Right atrium auricular region (tissue), 2 donors: ENCODE measurements around the gene PRPF39. TPM values are rescaled to one million over a fixed set of nuclear protein-coding genes. Genes with fewer than 3 reads are reported as not detected.
"Not testable (repeated sequence)": the region's sequence is repeated elsewhere in the genome, so short reads cannot be mapped to it uniquely, and the experiment has no call there.

ENCODE experiments used
- DNase-seq: peaks from one replicate; pipeline ENCODE4 v3.0.0-alpha.2; 2019; ENCODE audit warnings: low spot score
- H3K27ac ChIP-seq, 2 donors: fragments of 200-600 bp; sonication (generic); 1 replicate in 1 of 2; 2 replicates in 1 of 2; pipeline ENCODE4 v1.5.1; 2016 to 2019
- H3K27me3 ChIP-seq, 2 donors: fragments of 200-600 bp; sonication (generic); one replicate each; pipeline versions ENCODE4 v1.5.1 to v1.6.0; 2017 to 2019
- H3K36me3 ChIP-seq: fragments of 200-600 bp; sonication (generic); one replicate; pipeline ENCODE4 v1.5.1; 2016
- H3K4me1 ChIP-seq, 2 donors: fragments of 200-600 bp; sonication (generic); one replicate each; pipeline versions ENCODE4 v1.5.1 to v1.6.0; 2017 to 2019
- H3K4me3 ChIP-seq, 2 donors: fragments of 200-600 bp; sonication (generic); 1 replicate in 1 of 2; 2 replicates in 1 of 2; pipeline ENCODE4 v1.5.1; 2017 to 2019; ENCODE audit warnings: mild to moderate bottlenecking in 1 of 2, moderate library complexity in 1 of 2
- H3K9me3 ChIP-seq, 2 donors: fragments of 200-600 bp; sonication (generic); one replicate each; pipeline ENCODE4 v1.5.1; 2019
- total RNA-seq, 2 donors: library from RNA; depleted of rRNA; stranded (reverse); fragments of >200 nt; gene quantifications; one replicate each; pipeline ENCODE4 v1.1.0, GENCODE V29; 2016
- TF ChIP-seq, protein P1 (sequence below), 2 donors: fragments of 200-600 bp; sonication (generic); IDR thresholded peaks; one replicate each; pipeline ENCODE4 v1.5.1; 2019; ENCODE audit warnings: antibody characterized with exemption in 2 of 2

Gene PRPF39
- total RNA-seq, 2 donors from 2014 or later = 7.8 to 8.0 TPM

- TF ChIP-seq, protein P1, sequence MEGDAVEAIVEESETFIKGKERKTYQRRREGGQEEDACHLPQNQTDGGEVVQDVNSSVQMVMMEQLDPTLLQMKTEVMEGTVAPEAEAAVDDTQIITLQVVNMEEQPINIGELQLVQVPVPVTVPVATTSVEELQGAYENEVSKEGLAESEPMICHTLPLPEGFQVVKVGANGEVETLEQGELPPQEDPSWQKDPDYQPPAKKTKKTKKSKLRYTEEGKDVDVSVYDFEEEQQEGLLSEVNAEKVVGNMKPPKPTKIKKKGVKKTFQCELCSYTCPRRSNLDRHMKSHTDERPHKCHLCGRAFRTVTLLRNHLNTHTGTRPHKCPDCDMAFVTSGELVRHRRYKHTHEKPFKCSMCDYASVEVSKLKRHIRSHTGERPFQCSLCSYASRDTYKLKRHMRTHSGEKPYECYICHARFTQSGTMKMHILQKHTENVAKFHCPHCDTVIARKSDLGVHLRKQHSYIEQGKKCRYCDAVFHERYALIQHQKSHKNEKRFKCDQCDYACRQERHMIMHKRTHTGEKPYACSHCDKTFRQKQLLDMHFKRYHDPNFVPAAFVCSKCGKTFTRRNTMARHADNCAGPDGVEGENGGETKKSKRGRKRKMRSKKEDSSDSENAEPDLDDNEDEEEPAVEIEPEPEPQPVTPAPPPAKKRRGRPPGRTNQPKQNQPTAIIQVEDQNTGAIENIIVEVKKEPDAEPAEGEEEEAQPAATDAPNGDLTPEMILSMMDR (IDR thresholded peaks at IDR 0.05) = peak in 1 of 2 donors; percentile 29
- H3K36me3 ChIP-seq = no peaks in the 10 kb centered on the region
- H3K4me3 ChIP-seq = peak within 1 kb of the TSS; percentile 67 to 70
- peak; percentile 98 for DNase-seq
- H3K9me3 ChIP-seq = no peaks in the 10 kb centered on the region
- peaks cover 0 to 34% of the 10 kb centered on the region in 2 donors for H3K4me1 ChIP-seq
- H3K27me3 ChIP-seq = no peaks in the 10 kb centered on the region
- peak within 1 kb of the TSS; percentile 84 to 86 for H3K27ac ChIP-seq
These were observed 50.4 kb downstream of the PRPF39 start, which contains the start of gene FKBP3 for GRCh38 chr14:45134051-45134958. Gene FKBP3, minus strand, starts transcription at chr14:45134481. Its CDS starts 25 bp downstream, at chr14:45134456.

DNA sequence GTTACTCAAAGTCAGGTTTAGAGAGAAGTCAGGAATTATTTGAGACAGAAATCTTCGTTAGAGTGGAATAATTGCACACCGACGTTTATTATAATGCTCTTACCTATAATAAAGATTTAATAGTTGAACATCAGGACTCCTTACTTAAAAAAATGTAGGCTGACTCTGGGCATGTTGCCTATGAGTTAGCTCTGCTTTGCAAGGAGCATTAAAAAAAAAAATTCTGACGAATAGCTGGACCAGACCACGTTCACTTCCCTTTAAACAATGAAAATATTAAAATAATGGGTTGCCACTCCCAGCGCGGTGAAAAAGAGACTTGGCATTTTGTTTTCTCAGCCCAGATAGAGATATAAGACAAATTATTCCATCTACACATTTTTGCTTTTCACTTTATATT lies 51.2 kb downstream of the PRPF39 start:
- Histone ChIP-seq H3K4me1 (peaks cover 0 to 34% of the 10 kb centered on the region in 2 donors), H3K9me3 (no peaks in the 10 kb centered on the region), H3K27me3 (no peaks in the 10 kb centered on the region), H3K27ac (peak overlapping the region; percentile 84 to 86), H3K4me3 (peak overlapping the region; percentile 67 to 70), H3K36me3 (no peaks in the 10 kb centered on the region)
- TF ChIP-seq, protein P1 (IDR thresholded peaks at IDR 0.05) = no peak
- DNase-seq = no peak

DNA sequence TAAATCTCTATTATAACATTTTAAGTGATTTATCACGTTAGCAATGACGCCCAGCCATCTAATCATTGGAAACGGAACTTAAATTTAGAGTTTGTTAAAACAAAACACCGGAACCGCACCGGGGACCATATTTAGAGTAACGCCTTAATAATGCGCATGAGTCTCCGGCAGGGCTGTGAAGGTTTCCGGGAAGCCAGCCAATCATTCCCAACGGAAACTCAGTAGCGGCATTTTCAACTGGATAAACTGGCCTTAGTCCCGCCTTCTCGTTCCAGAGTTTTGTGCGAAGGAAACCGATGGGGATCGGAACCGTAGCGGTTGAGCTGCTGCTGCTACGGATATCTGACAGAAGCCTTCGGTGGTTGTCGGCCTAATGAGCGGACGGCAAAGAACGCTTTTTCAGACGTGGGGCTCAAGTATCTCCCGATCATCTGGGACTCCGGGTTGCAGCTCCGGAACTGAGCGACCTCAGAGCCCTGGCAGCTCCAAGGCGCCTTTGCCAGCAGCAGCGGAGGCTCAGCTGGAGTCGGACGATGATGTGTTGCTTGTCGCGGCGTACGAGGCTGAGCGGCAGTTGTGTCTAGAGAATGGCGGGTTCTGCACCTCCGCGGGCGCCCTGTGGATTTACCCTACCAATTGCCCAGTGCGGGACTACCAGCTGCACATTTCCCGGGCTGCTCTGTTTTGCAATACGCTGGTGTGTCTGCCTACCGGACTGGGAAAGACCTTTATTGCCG lies 51.9 kb downstream of the PRPF39 start, which contains the start of gene FANCM:
TSS of gene FANCM (plus strand) at position 272 of the 737 bp plus-strand sequence. CDS start at position 374, 102 bp downstream.
- TF ChIP-seq, protein P1 (IDR thresholded peaks at IDR 0.05) = no peak
- Histone ChIP-seq H3K27ac (peak within 1 kb of the TSS; percentile 84 to 86), H3K4me3 (peak within 1 kb of the TSS; percentile 67 to 70), H3K36me3 (no peaks in the 10 kb centered on the region), H3K9me3 (no peaks in the 10 kb centered on the region), H3K4me1 (peaks cover 0 to 34% of the 10 kb centered on the region in 2 donors), H3K27me3 (no peaks in the 10 kb centered on the region)
- DNase-seq = peak; percentile 96

DNA sequence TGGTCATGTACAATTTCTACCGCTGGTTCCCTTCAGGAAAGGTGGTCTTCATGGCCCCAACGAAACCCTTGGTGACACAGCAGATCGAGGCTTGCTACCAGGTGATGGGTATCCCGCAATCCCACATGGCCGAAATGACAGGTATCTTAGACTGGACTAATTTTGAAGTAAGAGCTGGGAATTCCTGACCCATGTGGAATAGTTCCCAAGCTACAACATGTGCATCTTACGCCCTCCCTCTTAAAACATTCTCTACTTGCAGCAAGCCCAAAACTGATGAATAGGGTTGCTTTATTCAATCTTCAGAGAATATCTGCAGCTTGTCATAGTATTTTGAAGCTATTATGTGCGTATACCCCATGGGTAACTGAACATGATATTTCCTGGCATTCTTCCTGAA lies 52.5 kb downstream of the PRPF39 start:
- Histone ChIP-seq H3K27me3 (no peaks in the 10 kb centered on the region), H3K4me1 (peaks cover 0 to 34% of the 10 kb centered on the region in 2 donors), H3K9me3 (no peaks in the 10 kb centered on the region), H3K36me3 (no peaks in the 10 kb centered on the region), H3K4me3 (peak overlapping the region; percentile 67 to 70), H3K27ac (peak overlapping the region in 1 of 2 donors; percentile 84)
- TF ChIP-seq, protein P1 (IDR thresholded peaks at IDR 0.05) = no peak
- DNase-seq = no peak

- Histone ChIP-seq H3K27ac (no peak overlapping the region), H3K4me1 (peaks cover 0 to 21% of the 10 kb centered on the region in 2 donors), H3K4me3 (no peak overlapping the region), H3K27me3 (no peaks in the 10 kb centered on the region), H3K36me3 (no peaks in the 10 kb centered on the region), H3K9me3 (no peaks in the 10 kb centered on the region)
- no peak for DNase-seq
- TF ChIP-seq, protein P1 (IDR thresholded peaks at IDR 0.05) = no peak
These were observed 56.8 kb downstream of the PRPF39 start for GRCh38 chr14:45140661-45141187.

DNA sequence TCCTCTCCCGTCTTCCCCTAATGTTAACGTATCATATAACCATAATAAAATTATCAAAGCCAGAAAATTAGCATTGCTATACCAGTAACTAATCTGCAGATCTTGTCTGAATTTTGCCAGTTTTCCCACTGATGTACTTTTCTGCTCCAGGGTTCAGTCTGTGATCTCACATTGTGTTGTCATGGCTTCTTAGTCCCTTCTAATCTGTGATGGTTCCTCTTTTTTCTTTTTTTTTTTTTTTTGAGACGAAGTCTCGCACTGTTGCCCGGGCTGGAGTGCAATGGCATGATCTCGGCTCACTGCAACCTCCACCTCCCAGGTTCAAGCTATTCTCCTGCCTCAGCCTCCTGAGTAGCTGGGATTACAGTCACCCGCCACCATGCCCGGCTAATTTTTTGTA lies 58.2 kb downstream of the PRPF39 start:
- H3K27ac ChIP-seq, H3K4me3 ChIP-seq, H3K9me3 ChIP-seq, H3K36me3 ChIP-seq, H3K4me1 ChIP-seq, H3K27me3 ChIP-seq, DNase-seq: not testable (repeated sequence)
